K562 (cell line): ENCODE results near the gene DYNLT3. TPM values are rescaled to one million over a fixed set of nuclear protein-coding genes. Genes with fewer than 3 reads are reported as not detected.

Experiments
- ATAC-seq: fragments of 200-7000 bp; cut with Tn5 transposase; 3 replicates; pipeline ENCODE4 v1.9.1; 2020; ENCODE audit warnings: moderate library complexity
- BruUV-seq: library from RNA; stranded (reverse); fragments of 400-500 nt; replicated peaks from 2 replicates; lab custom pipeline; 2021; lab: Mats Ljungman, UMichigan
- CTCF ChIA-PET: fragments of 300-600 bp; formaldehyde crosslinking; extraction: SDS; loops from one replicate; lab custom pipeline; 2021; ENCODE audit warnings: low intra/inter-chr PET ratio; lab: Yijun Ruan, JAX
- POLR2A ChIA-PET: fragments of 300-600, 350-650 bp; sonication (Branson Sonifier 250); formaldehyde crosslinking; extraction: SDS; loops from one replicate; lab custom pipeline; 2021; ENCODE audit warnings: antibody characterized with exemption, inconsistent platforms; lab: Yijun Ruan, JAX
- DNase-seq, 4 experiments: peaks; one replicate each; pipeline versions ENCODE4 v3.0.0 to v3.0.0-alpha.2; 2011 to 2018; ENCODE audit warnings: low spot score in 3 of 4, mixed read lengths in 3 of 4; ENCODE audit errors: extremely low read depth in 1 of 4
- FAIRE-seq: peaks from 2 replicates; lab custom pipeline; 2011; peaks lifted over from hg19 to GRCh38; lab: Jason Lieb, UNC
- H2AFZ ChIP-seq: 2 replicates; pipeline ENCODE4 v1.6.0; 2011; ENCODE audit warnings: low read depth, low read length, control low read depth, inconsistent platforms
- H3K27ac ChIP-seq: fragments of 200-600 bp; 3 replicates; pipeline ENCODE4 v1.8.0; 2011; ENCODE audit warnings: low read depth, mild to moderate bottlenecking, control low read depth, inconsistent platforms, low read length, moderate library complexity, mixed read lengths; ENCODE audit errors: extremely low read depth
- H3K27me3 ChIP-seq, 2 experiments: fragments of 300-600 bp in 1 of 2; 2 replicates in 1 of 2; 3 replicates in 1 of 2; pipeline versions ENCODE4 v1.6.0 to v1.8.0; 2011; ENCODE audit warnings: inconsistent platforms in 2 of 2, low read length in 2 of 2, mild to moderate bottlenecking in 1 of 2, mixed read lengths in 1 of 2, moderate library complexity in 1 of 2; ENCODE audit not compliant: control insufficient read depth in 2 of 2, insufficient read depth in 2 of 2
- H3K36me3 ChIP-seq: fragments of 300-600 bp; 3 replicates; pipeline ENCODE4 v1.8.0; 2011; ENCODE audit warnings: mild to moderate bottlenecking, low read length, inconsistent platforms; ENCODE audit not compliant: control insufficient read depth, insufficient read depth
- H3K4me1 ChIP-seq, 2 experiments: fragments of 200-600 bp in 1 of 2; replicated peaks in 1 of 2; 2 replicates in 1 of 2; 3 replicates in 1 of 2; pipeline versions ENCODE4 v1.5.1 to v1.8.0; 2011; ENCODE audit warnings: inconsistent platforms in 2 of 2, low read length in 2 of 2, mild to moderate bottlenecking in 1 of 2, mixed read lengths in 1 of 2, moderate library complexity in 1 of 2; ENCODE audit not compliant: control insufficient read depth in 2 of 2, insufficient read depth in 2 of 2
- H3K4me2 ChIP-seq: 2 replicates; pipeline ENCODE4 v1.6.1; 2011; ENCODE audit warnings: low read length, control low read depth, inconsistent platforms, mixed read lengths; ENCODE audit not compliant: insufficient read depth
- H3K4me3 ChIP-seq: fragments of 200-600 bp; sonication (generic), shearing (Covaris generic); 2 replicates; pipeline ENCODE4 v1.5.1; 2016; ENCODE audit warnings: control low read depth, inconsistent platforms
- H3K79me2 ChIP-seq: fragments of 200-600 bp; 3 replicates; pipeline ENCODE4 v1.8.0; 2011; ENCODE audit warnings: low read length, inconsistent platforms; ENCODE audit not compliant: control insufficient read depth, insufficient read depth
- H3K9ac ChIP-seq, 2 experiments: 2 replicates each; pipeline versions ENCODE4 v1.6.0 to v1.6.1; 2011; ENCODE audit warnings: low read depth in 2 of 2, low read length in 2 of 2, control low read depth in 1 of 2, inconsistent platforms in 1 of 2, mild to moderate bottlenecking in 1 of 2, mixed read lengths in 1 of 2; ENCODE audit not compliant: insufficient read depth in 1 of 2
- H3K9me1 ChIP-seq: one replicate; pipeline ENCODE4 v1.6.0; 2011; ENCODE audit warnings: inconsistent platforms, mild to moderate bottlenecking, low read length, moderate library complexity; ENCODE audit not compliant: control insufficient read depth, insufficient read depth
- H3K9me3 ChIP-seq: replicated peaks from 2 replicates; pipeline ENCODE4 v1.5.1; 2011; ENCODE audit warnings: low read depth, low read length, inconsistent platforms; ENCODE audit not compliant: control insufficient read depth, insufficient read depth
- H4K20me1 ChIP-seq: replicated peaks from 2 replicates; pipeline ENCODE4 v1.6.1; 2011; ENCODE audit warnings: low read length, inconsistent platforms, mixed read lengths; ENCODE audit not compliant: control insufficient read depth, insufficient read depth
- CHCHD3 ChIP-seq: fragments of 250-450 bp; sonication (Bioruptor Pico); IDR thresholded peaks from 2 replicates; pipeline ENCODE4 v2.1.2; 2022; ENCODE audit warnings: mild to moderate bottlenecking
- ELF1 ChIP-seq: fragments of 200-800 bp; sonication (Bioruptor generic); IDR thresholded peaks from 2 replicates; pipeline ENCODE4 v1.6.1; 2016; ENCODE audit warnings: missing genetic modification characterization, missing compliant biosample characterization
- GTF2A2 ChIP-seq: IDR thresholded peaks from 2 replicates; pipeline ENCODE4 v1.6.1; 2016; ENCODE audit warnings: mild to moderate bottlenecking, missing genetic modification characterization, missing compliant biosample characterization
- MCM5 ChIP-seq: fragments of 450-650 bp; IDR thresholded peaks from 2 replicates; pipeline ENCODE4 v1.6.1; 2016; ENCODE audit warnings: low read depth
- NCOA6 ChIP-seq: fragments of 450-650 bp; IDR thresholded peaks from 2 replicates; pipeline ENCODE4 v1.6.1; 2017; ENCODE audit warnings: mild to moderate bottlenecking
- PBX2 ChIP-seq, 2 experiments: IDR thresholded peaks in 1 of 2; conservative IDR thresholded peaks in 1 of 2; 2 replicates each; pipeline ENCODE4 v1.6.1; 2016; ENCODE audit warnings: low read depth in 2 of 2, mild to moderate bottlenecking in 1 of 2, missing compliant biosample characterization in 1 of 2, missing genetic modification characterization in 1 of 2, moderate library complexity in 1 of 2
- SMARCB1 ChIP-seq: IDR thresholded peaks from 2 replicates; pipeline ENCODE4 v1.6.1; 2011; ENCODE audit warnings: improper control_type of control experiment, low read depth; ENCODE audit not compliant: insufficient read length
- SRSF1 ChIP-seq: fragments of 200-400 bp; formaldehyde crosslinking; IDR thresholded peaks from 2 replicates; pipeline ENCODE4 v1.6.1; 2017; ENCODE audit warnings: mild to moderate bottlenecking, low read depth, low read length, moderate library complexity
- SRSF3 ChIP-seq: fragments of 200-400 bp; formaldehyde crosslinking; IDR thresholded peaks from 2 replicates; pipeline ENCODE4 v1.6.1; 2016; ENCODE audit warnings: mild to moderate bottlenecking, low read length, moderate library complexity; ENCODE audit not compliant: insufficient read depth
- TOE1 ChIP-seq, 2 experiments: fragments of 450-650 bp in 1 of 2; sonication (generic) in 1 of 2; formaldehyde crosslinking in 1 of 2; IDR thresholded peaks; 2 replicates each; pipeline versions ENCODE4 v1.7.1 to v1.8.0; 2016 to 2022; ENCODE audit warnings: borderline replicate concordance in 2 of 2, mild to moderate bottlenecking in 2 of 2, antibody characterized with exemption in 1 of 2, inconsistent platforms in 1 of 2, low read depth in 1 of 2, missing genetic modification reagents in 1 of 2, moderate library complexity in 1 of 2
- YY1 ChIP-seq, 3 experiments: IDR thresholded peaks; 2 replicates each; pipeline ENCODE4 v1.6.1; 2011; ENCODE audit warnings: low read length in 2 of 3, mild to moderate bottlenecking in 2 of 3, moderate library complexity in 2 of 3, borderline replicate concordance in 1 of 3, control low read depth in 1 of 3, low read depth in 1 of 3; ENCODE audit not compliant: insufficient read depth in 3 of 3, insufficient replicate concordance in 2 of 3, control insufficient read depth in 1 of 3, insufficient read length in 1 of 3; ENCODE audit errors: extremely low read depth in 1 of 3
- WGBS: fragments of 100-300 bp; shearing (Covaris generic); methylation state at CpG from one replicate; pipeline ENCODE4 v1.1.6; 2016; ENCODE audit warnings: low coverage, mixed read lengths; ENCODE audit not compliant: insufficient coverage; ENCODE audit errors: missing lambda C conversion rate; 5-methylcytosine and 5-hydroxymethylcytosine counted together
- in situ Hi-C: fragments of 300-500 bp; cut with MboI; formaldehyde crosslinking; loops from 4 replicates; pipeline ENCODE4 v1.15.0; 2018; ENCODE audit warnings: inconsistent platforms, mixed read lengths
- intact Hi-C: fragments of 100-400 bp; cut with micrococcal nuclease; formaldehyde crosslinking; loops from 2 replicates; pipeline ENCODE4 v1.14.2; 2022
- polyA plus RNA-seq, 8 experiments: library from polyadenylated mRNA; depleted of rRNA in 4 of 8; stranded (reverse) in 5 of 8; unstranded in 3 of 8; fragments of >200 nt; fragmentation: Nextera tagmentation in 2 of 8; fragmentation: Illumina TruSeq in 1 of 8; extraction: Ambion mirVana in 2 of 8; extraction: Trizol in 1 of 8; gene quantifications; 2 replicates each; pipeline versions ENCODE4 v1.2.1 to v1.2.3, GENCODE V29; 2011 to 2014; ENCODE audit warnings: inconsistent platforms in 1 of 8, missing spikeins in 1 of 8
- total RNA-seq, 7 experiments: library from RNA; depleted of rRNA in 6 of 7; stranded (reverse); fragments of >200 nt in 6 of 7; fragmentation: Illumina TruSeq in 2 of 7; extraction: Trizol in 2 of 7; gene quantifications; 2 replicates each; pipeline versions ENCODE4 v1.2.1 to v1.2.3, GENCODE V29; 2011 to 2021; ENCODE audit warnings: low replicate concordance in 1 of 7

DYNLT3 gene
- total and polyA plus RNA-seq, 9 of the 15 experiments (the other 6 are each of a cell fraction or from before 2014, with no cell fraction given): 4.5 to 17.5 (median 8.3) TPM

GRCh38 chrX:37860721-37861120, 13.3 kb upstream of the DYNLT3 start:
- in situ Hi-C loops: no loop called here
- WGBS: 0% methylated on average over 6 of the region's 6 CpGs
- Histone ChIP-seq H4K20me1 (no peaks in the 10 kb centered on the region), H3K9me3 (no peaks in the 10 kb centered on the region), H3K4me2 (no peak overlapping the region), H3K36me3 (no peaks in the 10 kb centered on the region), H3K79me2 (no peaks in the 10 kb centered on the region), H3K9ac (no peak overlapping the region), H3K4me3 (no peak overlapping the region), H3K27ac (no peak overlapping the region), H3K9me1 (no peaks in the 10 kb centered on the region), H3K4me1 (no peaks in the 10 kb centered on the region), H2AFZ (no peak overlapping the region), H3K27me3 (no peaks in the 10 kb centered on the region)
- ATAC-seq (no peak), DNase-seq (no peak), FAIRE-seq (no peak)
- intact Hi-C loops: no loop called here
- ChIA-PET CTCF (no interaction called here), POLR2A (no interaction called here)
- BruUV-seq: no TSS peak
- TF ChIP-seq MCM5 (no peak), SRSF3 (no peak), ELF1 (tag) (no peak), SRSF1 (no peak), NCOA6 (no peak), SMARCB1 (no peak), YY1 (IDR thresholded peaks at IDR 0.05; ENCODE audit: borderline replicate concordance in 1 of 3, control insufficient read depth in 1 of 3, extremely low read depth in 1 of 3, insufficient read depth in 3 of 3, insufficient read length in 1 of 3, insufficient replicate concordance in 2 of 3, low read depth in 1 of 3, low read length in 2 of 3) (no peak), TOE1 (IDR thresholded peaks at IDR 0.05; ENCODE audit: borderline replicate concordance) (no peak), TOE1 (CRISPR knock-in tag; IDR thresholded peaks at IDR 0.05; ENCODE audit: borderline replicate concordance, low read depth) (no peak), CHCHD3 (CRISPR knock-in tag) (no peak), PBX2 (CRISPR knock-in tag; IDR thresholded peaks at IDR 0.05; ENCODE audit: low read depth) (no peak), PBX2 (tag; conservative IDR thresholded peaks at IDR 0.05; ENCODE audit: low read depth) (no peak), GTF2A2 (no peak)
